ENCODE measurements around the gene TBC1D22A.

DNA sequence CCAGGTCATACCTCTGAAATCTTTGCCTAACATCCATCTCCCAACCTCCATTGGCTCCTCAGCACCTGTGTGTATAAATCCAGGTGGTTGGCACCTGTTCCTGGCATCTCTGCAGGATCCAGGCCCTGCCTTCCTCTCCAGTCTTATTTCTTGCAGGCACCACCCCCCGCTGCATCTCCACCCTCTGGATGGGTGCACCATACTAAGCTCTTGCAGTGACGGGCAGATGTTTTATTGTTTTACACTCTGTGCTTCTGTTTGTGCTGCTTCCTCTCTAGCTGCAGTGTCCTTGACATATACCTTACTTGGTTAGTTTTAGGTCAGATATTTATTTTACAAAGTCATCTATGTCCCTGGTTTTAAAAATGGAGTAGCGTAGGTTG, 102.6 kb downstream of the TBC1D22A start:
- no peak for TF ChIP-seq CTCF (IDR thresholded peaks at IDR 0.05; ENCODE audit: insufficient read depth, low read depth, low read length)
- no peak for TF ChIP-seq EZH2 (IDR thresholded peaks at IDR 0.05; ENCODE audit: insufficient read depth, low read length)

Data from astrocyte (in vitro differentiated cells and primary cell).